GM03348 (cell line): ENCODE measurements around the gene TFF3.

Experiments used
- DNase-seq: peaks from one replicate; pipeline ENCODE4 v3.0.0; 2012; ENCODE audit warnings: low spot score

TFF3 gene

GRCh38 chr21:42346866-42347600, 31.8 kb upstream of the TFF3 start:
- DNase-seq: no peak

DNA sequence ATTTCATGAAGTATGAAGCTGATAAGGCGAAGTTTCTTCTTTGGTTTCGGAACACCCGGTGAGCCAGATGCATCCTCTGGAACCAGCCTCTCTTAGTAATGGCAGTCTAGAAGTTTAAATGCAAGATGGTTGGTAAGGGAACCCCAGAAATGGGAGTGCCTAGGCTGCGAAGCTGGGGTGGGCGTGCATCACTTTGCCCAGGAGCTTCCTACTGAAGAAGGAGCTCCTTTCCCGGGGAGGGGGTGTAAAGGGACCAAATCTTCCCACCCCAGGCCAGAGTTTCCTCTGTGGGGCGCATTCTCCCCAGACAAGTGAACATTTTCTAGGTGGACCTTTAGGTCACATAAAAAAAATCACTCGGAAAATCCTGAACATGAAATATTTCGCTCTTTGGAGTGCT, 31.2 kb upstream of the TFF3 start:
- no peak for DNase-seq

GRCh38 chr21:42344631-42345030, 29.4 kb upstream of the TFF3 start:
- DNase-seq: no peak

GRCh38 chr21:42343963-42344510, 28.8 kb upstream of the TFF3 start:
- DNase-seq: no peak

- no peak for DNase-seq
Measured at GRCh38 chr21:42343556-42343955, 28.3 kb upstream of the TFF3 start.

GRCh38 chr21:42343101-42343500, 27.9 kb upstream of the TFF3 start:
- no peak for DNase-seq

GRCh38 chr21:42341776-42342542, 26.8 kb upstream of the TFF3 start:
- DNase-seq: no peak

DNA sequence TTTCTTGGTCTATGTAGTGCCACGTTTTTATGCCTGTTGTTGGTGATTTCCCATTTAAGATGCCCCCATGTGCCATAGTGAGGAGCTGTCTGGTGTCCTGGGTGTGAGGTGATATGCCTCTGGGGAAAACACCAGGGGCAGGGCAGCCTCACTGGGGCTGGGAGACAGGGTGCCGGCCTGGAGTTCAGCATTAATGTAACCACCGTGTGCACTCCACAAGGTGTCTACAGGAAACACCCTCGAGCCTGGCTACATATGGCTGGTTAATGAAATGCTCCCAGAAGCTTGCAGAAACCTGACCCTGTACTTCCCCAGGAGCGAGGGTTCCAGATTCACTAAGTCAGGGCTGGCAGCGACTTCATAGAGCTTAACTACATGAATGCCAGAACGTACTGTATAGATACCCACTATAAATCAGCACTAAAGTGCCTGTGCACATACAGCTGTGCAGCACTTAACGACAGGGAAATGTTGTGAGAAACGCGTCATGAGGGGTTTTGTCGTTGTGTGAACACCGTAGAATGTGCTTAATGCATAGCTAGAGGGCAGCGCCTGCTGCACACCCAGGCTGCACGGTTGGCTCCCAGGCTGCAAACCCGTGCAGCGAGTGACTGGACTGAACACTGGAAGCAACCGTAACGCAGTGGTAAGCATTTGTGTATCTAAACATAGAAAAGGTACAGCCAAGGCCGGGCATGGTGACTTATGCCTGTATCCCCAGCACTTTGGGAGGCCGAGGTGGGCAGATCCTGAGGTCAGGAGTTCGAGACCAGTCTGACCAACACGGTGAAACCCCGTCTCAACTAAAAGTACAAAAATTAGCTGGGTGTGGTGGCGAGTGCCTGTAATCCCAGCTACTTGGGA, 25.2 kb upstream of the TFF3 start:
- DNase-seq: no peak

DNA sequence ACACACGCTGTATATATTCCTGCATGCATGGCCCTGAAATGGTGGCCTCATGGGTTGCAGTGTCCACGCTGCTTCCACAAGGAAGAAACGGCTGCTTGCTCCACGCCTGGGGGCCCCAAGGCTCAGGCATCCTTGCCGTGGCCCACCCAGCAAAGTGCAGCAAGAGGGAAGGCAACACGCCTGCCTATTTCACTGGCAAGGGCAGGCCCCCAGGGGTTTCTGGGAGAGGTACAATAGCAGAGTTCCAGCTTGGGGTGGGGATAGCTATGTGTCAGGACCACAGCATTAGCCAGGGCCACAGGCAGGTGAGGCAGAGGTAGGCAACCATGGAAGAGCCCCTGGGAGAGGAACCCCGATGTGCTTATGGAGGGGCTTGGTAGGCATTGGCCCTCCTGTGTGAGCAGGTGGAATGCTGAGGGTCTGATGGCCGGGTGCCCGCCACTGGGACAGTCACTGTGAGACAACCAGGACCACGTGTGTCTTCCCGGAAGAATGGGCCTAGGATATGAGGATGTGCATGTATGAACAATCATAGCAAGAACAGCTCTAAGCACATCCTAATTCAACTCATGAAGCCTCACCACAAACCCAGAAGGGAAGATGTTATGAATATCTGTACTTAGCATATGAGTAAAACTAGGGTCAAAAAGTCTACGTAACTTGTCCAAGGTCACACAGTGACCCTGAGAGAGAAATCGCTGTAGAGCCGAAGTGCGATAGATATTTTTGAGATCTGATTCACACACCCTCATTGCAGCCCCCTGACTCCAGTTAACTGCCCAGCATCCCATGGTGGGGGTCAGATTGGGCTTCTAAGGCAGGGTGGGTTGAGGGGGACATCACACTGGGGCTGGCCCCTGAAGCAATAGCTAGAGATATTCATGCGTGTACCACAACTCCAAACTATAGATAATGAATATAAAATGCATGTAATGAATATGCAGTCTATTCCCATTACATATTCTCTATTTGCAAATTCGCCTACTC, 23.8 kb upstream of the TFF3 start:
- DNase-seq: no peak

GRCh38 chr21:42337830-42338728, 22.9 kb upstream of the TFF3 start:
- no peak for DNase-seq

DNA sequence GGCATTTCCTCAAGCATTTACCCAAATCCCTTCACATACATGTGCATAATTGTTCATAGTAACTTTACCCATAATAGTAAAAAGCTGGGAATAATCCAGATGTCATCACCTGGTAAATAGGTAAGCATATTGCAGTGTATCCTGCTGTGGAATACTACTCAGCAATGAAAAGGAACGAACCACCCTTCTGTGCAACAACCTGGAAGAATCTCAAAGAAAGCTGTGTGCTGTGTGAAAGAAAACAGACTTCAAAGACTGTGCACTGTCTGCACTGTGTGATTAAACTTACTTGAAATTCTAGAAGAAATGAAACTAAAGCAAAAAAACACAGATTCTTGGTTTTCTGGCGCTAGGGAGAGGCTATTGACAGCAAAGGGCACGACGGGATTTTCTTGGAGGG, 22.1 kb upstream of the TFF3 start:
- no peak for DNase-seq

DNA sequence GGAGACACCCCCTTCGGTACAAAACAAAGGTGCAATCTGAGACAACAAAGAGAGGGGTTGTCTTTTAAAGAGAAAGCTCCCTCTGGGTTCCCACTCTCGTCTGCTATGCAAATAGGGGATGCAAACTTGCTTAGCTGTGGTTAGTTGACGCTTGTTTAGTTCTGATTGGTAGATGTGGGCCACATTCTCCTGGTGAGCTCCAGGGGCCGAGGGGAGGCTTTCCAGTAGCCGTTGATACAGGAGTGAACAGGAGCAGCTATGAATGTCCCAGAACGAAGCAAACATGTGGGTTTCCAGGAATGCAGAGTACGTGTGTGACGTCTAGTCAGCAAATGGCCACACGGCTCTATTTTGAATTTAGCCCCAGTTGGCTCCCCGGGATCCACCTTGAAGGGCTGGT, 20.8 kb upstream of the TFF3 start:
- DNase-seq: no peak

GRCh38 chr21:42332557-42333317, 17.5 kb upstream of the TFF3 start:
- no peak for DNase-seq

DNA sequence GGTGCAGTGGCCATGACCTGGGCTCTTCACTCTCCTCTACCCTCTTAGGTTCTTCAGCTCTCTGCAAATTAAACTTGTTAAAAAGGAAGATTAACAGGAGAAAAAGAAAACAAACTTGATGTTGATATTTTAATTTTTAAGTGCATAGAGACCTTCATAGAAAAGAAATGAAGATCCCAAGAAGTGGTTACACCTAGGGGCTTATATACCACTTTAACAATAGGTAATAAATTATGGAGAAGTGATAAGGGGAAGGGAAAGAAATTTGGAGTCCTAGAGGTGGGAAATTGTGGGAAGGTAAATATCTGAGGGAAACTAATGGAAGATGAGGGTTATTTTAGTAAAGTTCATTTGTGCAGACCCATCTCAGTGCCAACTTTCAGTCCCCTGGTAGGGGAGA, 16.5 kb upstream of the TFF3 start:
- no peak for DNase-seq

GRCh38 chr21:42330380-42331371, 15.5 kb upstream of the TFF3 start:
- no peak for DNase-seq

- no peak for DNase-seq
Measured at GRCh38 chr21:42324896-42325295, 9.7 kb upstream of the TFF3 start.

- DNase-seq: no peak
Measured at GRCh38 chr21:42321845-42322244, 6.6 kb upstream of the TFF3 start.

- no peak for DNase-seq
Measured at GRCh38 chr21:42321231-42321630, 6.0 kb upstream of the TFF3 start.
